H1 (cell line): ENCODE data around the gene FOSL2. TPM values are rescaled to one million over a fixed set of nuclear protein-coding genes. Genes with fewer than 3 reads are reported as not detected.

Source experiments
- CTCF ChIA-PET: fragments of 300-600 bp; sonication (Branson Sonifier 250); formaldehyde crosslinking; loops from one replicate; lab custom pipeline; 2021; ENCODE audit not compliant: partially characterized antibody; lab: Charles Lee
- POLR2A ChIA-PET: fragments of 300-600 bp; sonication (Branson Sonifier 250); formaldehyde crosslinking; loops from one replicate; lab custom pipeline; 2021; ENCODE audit warnings: inconsistent platforms; ENCODE audit not compliant: partially characterized antibody; lab: Charles Lee
- DNase-seq, 2 experiments: peaks; one replicate each; pipeline versions ENCODE4 v3.0.0 to v3.0.0-alpha.2; 2010 to 2022; ENCODE audit warnings: low spot score in 2 of 2, low read depth in 1 of 2, mixed read lengths in 1 of 2
- FAIRE-seq: peaks from 2 replicates; lab custom pipeline; 2011; peaks lifted over from hg19 to GRCh38; lab: Jason Lieb, UNC
- H2AFZ ChIP-seq: 2 replicates; pipeline ENCODE4 v1.8.1; 2012; ENCODE audit warnings: low read length, inconsistent platforms
- H2AK5ac ChIP-seq: 2 replicates; pipeline ENCODE4 v1.6.1; 2013; ENCODE audit warnings: low read depth, low read length
- H2BK120ac ChIP-seq: replicated peaks from 2 replicates; pipeline ENCODE3; 2013; ENCODE audit warnings: low read depth, low read length, inconsistent platforms
- H2BK12ac ChIP-seq: 2 replicates; pipeline ENCODE4 v1.6.1; 2013; ENCODE audit warnings: low read depth, low read length
- H2BK15ac ChIP-seq: 2 replicates; pipeline ENCODE4 v1.6.1; 2013; ENCODE audit warnings: low read length
- H2BK20ac ChIP-seq: 2 replicates; pipeline ENCODE4 v1.6.1; 2013; ENCODE audit warnings: low read length
- H2BK5ac ChIP-seq: 2 replicates; pipeline ENCODE4 v1.6.1; 2013; ENCODE audit warnings: low read depth, low read length
- H3K14ac ChIP-seq: 2 replicates; pipeline ENCODE4 v1.6.1; 2013; ENCODE audit warnings: inconsistent platforms; ENCODE audit not compliant: insufficient read length
- H3K18ac ChIP-seq: 2 replicates; pipeline ENCODE4 v1.6.1; 2013; ENCODE audit warnings: low read length; ENCODE audit errors: extremely low read depth
- H3K23ac ChIP-seq: 2 replicates; pipeline ENCODE4 v1.6.1; 2013; ENCODE audit warnings: inconsistent platforms; ENCODE audit not compliant: insufficient read length
- H3K23me2 ChIP-seq: 2 replicates; pipeline ENCODE4 v1.6.1; 2013; ENCODE audit warnings: low read depth, low read length
- H3K27ac ChIP-seq: 2 replicates; pipeline ENCODE4 v1.6.1; 2011; ENCODE audit warnings: low read depth, low read length, inconsistent platforms
- H3K27me3 ChIP-seq, 4 experiments: replicated peaks in 1 of 4; 1 replicate in 1 of 4; 2 replicates in 3 of 4; pipeline versions ENCODE4 v1.6.1 to v1.8.1; 2011 to 2013; ENCODE audit warnings: low read length in 3 of 4, mild to moderate bottlenecking in 3 of 4, inconsistent platforms in 2 of 4, mixed read lengths in 2 of 4, moderate library complexity in 1 of 4; ENCODE audit not compliant: control insufficient read depth in 3 of 4, insufficient read depth in 3 of 4; ENCODE audit errors: extremely low read depth in 1 of 4
- H3K36me3 ChIP-seq, 4 experiments: 2 replicates each; pipeline versions ENCODE4 v1.6.1 to v1.8.1; 2011 to 2013; ENCODE audit warnings: mild to moderate bottlenecking in 4 of 4, low read length in 3 of 4, moderate library complexity in 2 of 4, control low read depth in 1 of 4, inconsistent platforms in 1 of 4; ENCODE audit not compliant: insufficient read depth in 4 of 4, control insufficient read depth in 2 of 4
- H3K4ac ChIP-seq: replicated peaks from 2 replicates; pipeline ENCODE3; 2013; ENCODE audit warnings: low read length, low read depth, mixed read lengths, inconsistent platforms; ENCODE audit not compliant: insufficient read length
- H3K4me1 ChIP-seq, 4 experiments: replicated peaks in 1 of 4; 1 replicate in 1 of 4; 2 replicates in 3 of 4; pipeline versions ENCODE4 v1.6.1 to v1.8.1; 2011 to 2013; ENCODE audit warnings: low read length in 3 of 4, inconsistent platforms in 2 of 4, mixed read lengths in 1 of 4; ENCODE audit not compliant: insufficient read depth in 4 of 4, control insufficient read depth in 3 of 4
- H3K4me2 ChIP-seq, 2 experiments: 2 replicates each; pipeline versions ENCODE4 v1.6.1 to v1.8.1; 2011 to 2013; ENCODE audit warnings: low read depth in 2 of 2, low read length in 2 of 2, control low read depth in 1 of 2, inconsistent platforms in 1 of 2, mild to moderate bottlenecking in 1 of 2; ENCODE audit not compliant: insufficient read depth in 1 of 2
- H3K4me3 ChIP-seq, 4 experiments: fragments of 200-600, 300-600 bp in 1 of 4; sonication (generic), shearing (Covaris generic), sonication (Bioruptor Twin) in 1 of 4; 2 replicates each; pipeline versions ENCODE4 v1.5.1 to v1.8.1; 2011 to 2016; ENCODE audit warnings: low read length in 4 of 4, low read depth in 3 of 4, control low read depth in 2 of 4, inconsistent platforms in 2 of 4, mild to moderate bottlenecking in 2 of 4, mixed read lengths in 1 of 4, moderate library complexity in 1 of 4; ENCODE audit not compliant: insufficient read depth in 2 of 4; ENCODE audit errors: extremely low read depth in 1 of 4
- H3K56ac ChIP-seq: replicated peaks from 2 replicates; pipeline ENCODE3; 2013; ENCODE audit warnings: low read depth, mild to moderate bottlenecking, mixed read lengths, low read length, inconsistent platforms; ENCODE audit not compliant: insufficient read length
- H3K79me1 ChIP-seq: 2 replicates; pipeline ENCODE4 v1.6.1; 2013; ENCODE audit warnings: low read depth, low read length, control low read depth
- H3K79me2 ChIP-seq, 2 experiments: 2 replicates each; pipeline versions ENCODE4 v1.6.1 to v1.8.1; 2012 to 2013; ENCODE audit warnings: low read length in 2 of 2, mild to moderate bottlenecking in 2 of 2, inconsistent platforms in 1 of 2; ENCODE audit not compliant: insufficient read depth in 2 of 2, control insufficient read depth in 1 of 2
- H3K9ac ChIP-seq, 4 experiments: replicated peaks in 1 of 4; 1 replicate in 1 of 4; 2 replicates in 3 of 4; pipeline versions ENCODE4 v1.6.1 to v1.8.1; 2011 to 2013; ENCODE audit warnings: low read depth in 3 of 4, low read length in 3 of 4, control low read depth in 2 of 4, mild to moderate bottlenecking in 2 of 4, moderate library complexity in 2 of 4, inconsistent platforms in 1 of 4; ENCODE audit errors: extremely low read depth in 1 of 4
- H3K9me3 ChIP-seq, 2 experiments: 2 replicates each; pipeline versions ENCODE4 v1.6.1 to v1.8.1; 2012 to 2013; ENCODE audit warnings: mild to moderate bottlenecking in 2 of 2, moderate library complexity in 2 of 2, control low read depth in 1 of 2, inconsistent platforms in 1 of 2, low read depth in 1 of 2, low read length in 1 of 2, mixed read lengths in 1 of 2; ENCODE audit not compliant: insufficient read depth in 2 of 2
- H4K20me1 ChIP-seq, 2 experiments: replicated peaks in 1 of 2; 2 replicates each; pipeline versions ENCODE3 to v1.8.1; 2011 to 2013; ENCODE audit warnings: inconsistent platforms in 2 of 2, low read length in 2 of 2, mild to moderate bottlenecking in 1 of 2; ENCODE audit not compliant: insufficient read depth in 2 of 2, control insufficient read depth in 1 of 2
- H4K5ac ChIP-seq: 2 replicates; pipeline ENCODE4 v1.6.1; 2013; ENCODE audit warnings: low read length, low read depth, mixed read lengths, inconsistent platforms; ENCODE audit not compliant: insufficient read length
- H4K8ac ChIP-seq: 2 replicates; pipeline ENCODE4 v1.8.0; 2013; ENCODE audit warnings: mild to moderate bottlenecking, moderate library complexity, low read length, inconsistent platforms; ENCODE audit not compliant: insufficient read depth; ENCODE audit errors: extremely low read depth
- H4K91ac ChIP-seq: replicated peaks from 2 replicates; pipeline ENCODE3; 2013; ENCODE audit warnings: low read length, mixed read lengths, inconsistent platforms; ENCODE audit not compliant: insufficient read length
- POLR2A ChIP-seq, 2 experiments: IDR thresholded peaks; 1 replicate in 1 of 2; 2 replicates in 1 of 2; pipeline ENCODE4 v1.6.1; 2011; ENCODE audit warnings: low read depth in 2 of 2, low read length in 2 of 2, mild to moderate bottlenecking in 2 of 2; ENCODE audit errors: control extremely low read depth in 1 of 2
- WGBS, 2 experiments: shearing (Covaris generic) in 1 of 2; methylation state at CpG; one replicate each; pipeline versions ENCODE4 v1.1.6 to v1.1.7; 2013 to 2015; ENCODE audit warnings: low lambda C conversion rate in 2 of 2, mixed read lengths in 2 of 2, inconsistent platforms in 1 of 2, low coverage in 1 of 2, missing lambda C conversion rate in 1 of 2; ENCODE audit not compliant: insufficient replicate concordance in 2 of 2, insufficient coverage in 1 of 2, insufficient read length in 1 of 2; ENCODE audit errors: extremely low coverage in 1 of 2, missing lambda C conversion rate in 1 of 2; 5-methylcytosine and 5-hydroxymethylcytosine counted together
- polyA plus RNA-seq, 7 experiments: library from polyadenylated mRNA; depleted of rRNA in 3 of 7; stranded (reverse) in 5 of 7; unstranded in 2 of 7; fragments of >200 nt in 5 of 7; fragments of 200-250 nt in 2 of 7; gene quantifications; 1 replicate in 5 of 7; 2 replicates in 1 of 7; 4 replicates in 1 of 7; pipeline versions ENCODE4 v1.2.1 to v1.2.3, GENCODE V29; 2011 to 2013; ENCODE audit warnings: missing spikeins in 2 of 7, mixed read lengths in 2 of 7
- total RNA-seq: library from RNA; stranded (reverse); fragmentation: NEBNext Ultra II Directional; extraction: Animal tissue kit (Norgen Biotek cat#: 25700); gene quantifications from 2 replicates; pipeline ENCODE4 v1.2.1, GENCODE V29; 2021

The FOSL2 gene
- total and polyA plus RNA-seq, 2 of the 8 experiments (the other 6 are each of a cell fraction or from before 2014, with no cell fraction given), result 1.5 to 4.5 TPM

DNA sequence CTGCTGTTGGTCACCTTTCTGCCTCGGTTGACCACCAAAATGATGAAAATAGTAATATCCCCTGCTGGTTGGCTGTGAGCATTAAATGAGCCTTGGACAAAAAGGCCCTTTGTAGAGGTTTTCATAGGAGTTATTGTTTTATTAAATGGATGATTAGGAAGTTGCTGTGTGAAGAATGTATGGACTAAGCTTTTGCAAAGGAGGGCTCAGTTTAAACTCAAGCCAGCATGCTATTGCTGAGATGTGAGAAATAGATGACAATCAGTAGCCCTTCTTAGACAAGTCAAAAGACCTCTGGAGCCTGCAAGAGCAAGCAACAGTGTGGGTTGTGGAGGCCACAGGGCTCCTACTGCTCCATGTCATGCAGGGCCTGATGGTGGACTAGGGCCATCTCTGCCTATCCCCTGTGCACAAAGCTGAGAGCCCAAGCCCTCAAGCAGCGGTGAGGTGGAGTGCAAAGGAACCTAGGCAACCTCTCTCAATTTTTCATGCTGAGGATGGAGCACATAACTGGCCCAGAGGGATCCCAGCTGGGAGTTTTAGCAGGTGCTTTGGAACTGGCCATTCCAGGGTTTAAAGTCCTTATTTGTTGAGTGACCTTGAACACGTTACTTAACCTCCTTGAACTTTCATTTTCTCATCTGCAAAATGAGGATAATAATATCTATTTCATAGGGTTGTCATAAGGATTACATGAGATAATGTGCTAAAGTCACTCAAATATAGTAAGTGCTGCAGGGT, 37.1 kb downstream of the FOSL2 start:
- Histone ChIP-seq H3K4ac (no peak overlapping the region), H2BK12ac (no peak overlapping the region), H3K18ac (no peak overlapping the region), H3K4me3 (no peak overlapping the region), H3K9me3 (peaks cover 4 to 6% of the 10 kb centered on the region in 2 experiments; a peak in 1 of 4 replicates), H3K27ac (no peak overlapping the region), H3K9ac (no peak overlapping the region), H2BK20ac (no peak overlapping the region), H3K23me2 (no peaks in the 10 kb centered on the region; the same call in 1 of the 2 replicates), H4K8ac (no peak overlapping the region), H3K36me3 (no peaks in the 10 kb centered on the region), H2AK5ac (no peak overlapping the region), H2BK120ac (no peak overlapping the region), H3K4me1 (no peaks in the 10 kb centered on the region; a peak in 1 of 7 replicates), H3K14ac (no peak overlapping the region), H4K91ac (no peak overlapping the region), H3K23ac (no peak overlapping the region), H4K20me1 (no peaks in the 10 kb centered on the region), H3K79me1 (no peaks in the 10 kb centered on the region), H3K79me2 (no peaks in the 10 kb centered on the region), H3K56ac (no peak overlapping the region), H3K4me2 (no peak overlapping the region), H3K27me3 (no peaks in the 10 kb centered on the region; a peak in 1 of 7 replicates), H4K5ac (no peak overlapping the region), H2BK5ac (no peak overlapping the region), H2AFZ (no peak overlapping the region), H2BK15ac (no peak overlapping the region)
- ChIA-PET CTCF (interaction anchor here (0.8 to 1.1 kb wide), 3 partner anchors 13 to 610 kb away, joined by 3 read pairs; no protein-coding TSS in a partner anchor), POLR2A (no interaction called here)
- TF ChIP-seq POLR2A (IDR thresholded peaks at IDR 0.05; ENCODE audit: control extremely low read depth in 1 of 2, low read depth in 2 of 2, low read length in 2 of 2), result no peak
- no peak for FAIRE-seq
- no peak for DNase-seq
- 86% methylated on average over 3 of the region's 3 CpGs; no CpG with 5 or more reads in 1 of the 2 experiments for WGBS, 2 experiments
